GM12873 (cell line): ENCODE results near the gene ADORA2A.

ENCODE experiments used
- CTCF ChIP-seq: IDR thresholded peaks from 2 replicates; pipeline ENCODE4 v1.5.1; 2012; ENCODE audit warnings: low read depth, mild to moderate bottlenecking, moderate library complexity, low read length, control low read depth; ENCODE audit not compliant: insufficient read depth; ENCODE audit errors: missing control alignments

Gene ADORA2A

DNA sequence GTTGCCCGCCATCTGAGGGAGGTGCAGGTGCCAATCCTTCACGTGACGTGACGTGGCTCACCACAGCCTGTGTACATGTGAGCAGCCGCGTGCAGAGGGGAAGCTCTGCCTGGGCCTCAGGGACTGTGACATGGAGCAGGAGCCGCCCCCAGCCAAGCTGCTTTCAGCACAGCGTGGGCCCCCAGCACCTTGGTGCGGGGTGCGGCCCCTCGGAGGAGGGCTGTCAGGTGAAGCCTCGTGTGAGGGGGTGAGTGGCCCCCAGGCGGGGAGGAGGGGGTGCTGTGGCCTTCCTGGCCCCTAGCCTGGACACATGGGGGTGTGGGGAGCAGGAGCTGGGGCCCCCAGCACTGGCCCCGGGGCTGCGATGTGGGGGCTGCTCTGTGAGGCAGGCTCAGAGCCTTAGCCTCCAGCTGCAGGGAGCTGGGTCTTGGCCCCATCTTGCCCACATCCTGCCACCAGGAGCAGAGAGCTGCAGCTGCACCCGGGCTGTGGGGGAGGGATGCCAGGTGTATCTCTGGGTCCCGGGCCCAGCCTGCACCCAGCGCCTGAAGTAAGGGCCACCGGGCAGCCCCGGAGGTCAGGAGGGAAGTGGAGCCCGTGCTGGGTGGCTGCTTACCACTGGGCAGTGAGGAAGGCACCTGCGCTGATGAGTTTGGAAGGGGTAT, at the start of gene ADORA2A:
ADORA2A (plus strand) TSS at position 100 of the 665 bp plus-strand sequence. CDS start 5,806 bp downstream, outside the sequence.
- TF ChIP-seq CTCF: no peak

- TF ChIP-seq CTCF: no peak
These were observed 47.9 kb upstream of the ADORA2A start for GRCh38 chr22:24379536-24379935.

DNA sequence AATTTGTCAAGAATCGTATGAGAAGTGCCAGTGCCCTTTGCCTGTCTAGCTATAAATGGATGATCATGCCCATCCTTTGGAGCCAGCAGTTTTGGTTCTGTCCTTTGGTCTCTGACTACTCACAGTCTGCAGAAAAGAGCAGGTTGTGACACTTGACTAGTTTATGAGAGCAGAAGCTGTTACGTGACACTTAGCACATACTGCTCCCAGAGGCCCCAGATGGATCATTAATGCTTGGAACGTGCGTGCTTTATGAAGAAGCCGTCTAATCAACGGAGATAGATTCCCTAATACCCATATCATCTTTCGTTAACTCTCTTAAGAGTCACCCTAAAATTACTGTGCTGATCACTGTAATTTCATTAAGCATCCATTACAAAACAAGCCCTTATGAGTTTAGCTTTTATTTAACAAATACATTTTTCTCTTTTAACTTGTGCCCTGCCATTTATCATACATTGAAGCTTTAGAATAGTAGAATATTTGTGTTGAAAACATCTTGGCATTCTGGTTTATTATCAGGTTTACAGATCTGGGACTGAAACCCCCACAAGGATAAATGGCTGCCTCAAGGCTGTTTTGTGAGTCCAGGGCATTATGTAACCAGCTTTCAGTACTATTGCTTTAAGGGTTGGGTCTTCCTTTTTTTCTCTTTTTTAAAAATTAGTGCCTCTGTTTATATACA, 47.0 kb upstream of the ADORA2A start:
- no peak for TF ChIP-seq CTCF

- no peak for TF ChIP-seq CTCF
These were observed 46.5 kb upstream of the ADORA2A start for GRCh38 chr22:24380905-24381230.

- TF ChIP-seq CTCF: no peak
These were observed 44.3 kb upstream of the ADORA2A start for GRCh38 chr22:24383061-24383460.

- TF ChIP-seq CTCF: no peak
These were observed 43.3 kb upstream of the ADORA2A start for GRCh38 chr22:24384131-24384530.

DNA sequence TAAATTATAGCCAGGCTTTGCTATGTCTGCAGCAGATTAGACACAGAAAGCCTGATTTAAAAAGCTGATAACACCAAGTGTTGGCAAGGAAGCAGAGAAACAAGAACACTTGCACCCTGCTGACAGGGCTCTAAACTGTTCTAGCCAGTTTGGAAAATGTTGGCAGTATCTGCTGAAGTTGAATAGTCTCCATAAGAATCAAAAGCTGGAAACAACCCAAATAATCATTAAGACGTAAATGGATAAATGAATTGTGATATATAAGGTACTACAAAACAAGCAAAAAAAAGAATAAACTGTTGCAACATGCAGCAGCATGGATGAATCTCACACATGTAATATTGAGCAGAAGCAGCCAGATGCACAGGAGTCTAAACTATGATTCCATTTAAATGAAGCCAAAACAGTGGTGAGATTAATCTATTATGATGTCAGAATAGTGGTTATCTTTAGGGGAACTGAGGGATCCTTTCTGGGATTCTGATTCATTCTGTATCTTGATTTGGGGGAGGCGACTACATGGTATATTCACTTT, 40.4 kb upstream of the ADORA2A start:
- no peak for TF ChIP-seq CTCF
